ENCODE measurements around the gene CUL4B. TPM values are rescaled to one million over a fixed set of nuclear protein-coding genes. Genes with fewer than 3 reads are reported as not detected.

Gene CUL4B
- total and polyA plus RNA-seq, 2 experiments from 2014 or later, result 12.7 to 42.9 TPM

DNA sequence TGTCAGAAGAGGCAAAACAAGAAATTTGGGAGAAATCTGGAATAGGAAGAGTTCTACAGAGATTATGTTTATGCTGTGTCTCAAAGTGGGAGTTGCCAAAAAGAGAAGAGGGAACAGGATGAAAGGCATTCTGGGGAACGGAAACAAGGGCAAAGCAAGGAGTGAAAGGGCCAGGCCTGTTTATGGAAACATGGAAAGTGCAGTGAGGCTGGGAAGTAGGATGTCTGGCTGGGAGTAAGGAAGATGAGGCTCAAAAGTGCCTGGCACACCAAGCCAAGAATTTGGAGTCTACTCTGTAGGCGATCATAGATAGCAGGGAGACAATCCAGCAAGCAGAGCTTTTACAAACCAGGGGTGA lies 1.8 kb upstream of the CUL4B start:
- H3K36me3 Mint-ChIP-seq (ENCODE audit: low read depth), result peaks cover 4% of the 10 kb centered on the region; the same call in 2 of the 3 replicates
- H3K79me2 ChIP-seq (replicated peaks; ENCODE audit: insufficient read depth), result peaks cover 22% of the 10 kb centered on the region
- TF ChIP-seq STAT1 (IDR thresholded peaks at IDR 0.05; ENCODE audit: unreplicated experiment) (no peak), CREB1 (CRISPR knock-in tag; IDR thresholded peaks at IDR 0.05; ENCODE audit: low read depth) (no peak), EZH2 (IDR thresholded peaks at IDR 0.05; ENCODE audit: low read depth, unreplicated experiment) (no peak), POLR2AphosphoS5 (IDR thresholded peaks at IDR 0.05; ENCODE audit: low read depth) (no peak), ZNF331 (CRISPR knock-in tag; IDR thresholded peaks at IDR 0.05; ENCODE audit: low read depth) (no peak), ZNF114 (CRISPR knock-in tag; IDR thresholded peaks at IDR 0.05) (no peak), JUNB (IDR thresholded peaks at IDR 0.05; ENCODE audit: unreplicated experiment) (no peak)
- TF ChIP-seq, protein P1, sequence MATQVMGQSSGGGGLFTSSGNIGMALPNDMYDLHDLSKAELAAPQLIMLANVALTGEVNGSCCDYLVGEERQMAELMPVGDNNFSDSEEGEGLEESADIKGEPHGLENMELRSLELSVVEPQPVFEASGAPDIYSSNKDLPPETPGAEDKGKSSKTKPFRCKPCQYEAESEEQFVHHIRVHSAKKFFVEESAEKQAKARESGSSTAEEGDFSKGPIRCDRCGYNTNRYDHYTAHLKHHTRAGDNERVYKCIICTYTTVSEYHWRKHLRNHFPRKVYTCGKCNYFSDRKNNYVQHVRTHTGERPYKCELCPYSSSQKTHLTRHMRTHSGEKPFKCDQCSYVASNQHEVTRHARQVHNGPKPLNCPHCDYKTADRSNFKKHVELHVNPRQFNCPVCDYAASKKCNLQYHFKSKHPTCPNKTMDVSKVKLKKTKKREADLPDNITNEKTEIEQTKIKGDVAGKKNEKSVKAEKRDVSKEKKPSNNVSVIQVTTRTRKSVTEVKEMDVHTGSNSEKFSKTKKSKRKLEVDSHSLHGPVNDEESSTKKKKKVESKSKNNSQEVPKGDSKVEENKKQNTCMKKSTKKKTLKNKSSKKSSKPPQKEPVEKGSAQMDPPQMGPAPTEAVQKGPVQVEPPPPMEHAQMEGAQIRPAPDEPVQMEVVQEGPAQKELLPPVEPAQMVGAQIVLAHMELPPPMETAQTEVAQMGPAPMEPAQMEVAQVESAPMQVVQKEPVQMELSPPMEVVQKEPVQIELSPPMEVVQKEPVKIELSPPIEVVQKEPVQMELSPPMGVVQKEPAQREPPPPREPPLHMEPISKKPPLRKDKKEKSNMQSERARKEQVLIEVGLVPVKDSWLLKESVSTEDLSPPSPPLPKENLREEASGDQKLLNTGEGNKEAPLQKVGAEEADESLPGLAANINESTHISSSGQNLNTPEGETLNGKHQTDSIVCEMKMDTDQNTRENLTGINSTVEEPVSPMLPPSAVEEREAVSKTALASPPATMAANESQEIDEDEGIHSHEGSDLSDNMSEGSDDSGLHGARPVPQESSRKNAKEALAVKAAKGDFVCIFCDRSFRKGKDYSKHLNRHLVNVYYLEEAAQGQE (IDR thresholded peaks at IDR 0.05; ENCODE audit: unreplicated experiment), result no peak
- TF ChIP-seq, protein P2, sequence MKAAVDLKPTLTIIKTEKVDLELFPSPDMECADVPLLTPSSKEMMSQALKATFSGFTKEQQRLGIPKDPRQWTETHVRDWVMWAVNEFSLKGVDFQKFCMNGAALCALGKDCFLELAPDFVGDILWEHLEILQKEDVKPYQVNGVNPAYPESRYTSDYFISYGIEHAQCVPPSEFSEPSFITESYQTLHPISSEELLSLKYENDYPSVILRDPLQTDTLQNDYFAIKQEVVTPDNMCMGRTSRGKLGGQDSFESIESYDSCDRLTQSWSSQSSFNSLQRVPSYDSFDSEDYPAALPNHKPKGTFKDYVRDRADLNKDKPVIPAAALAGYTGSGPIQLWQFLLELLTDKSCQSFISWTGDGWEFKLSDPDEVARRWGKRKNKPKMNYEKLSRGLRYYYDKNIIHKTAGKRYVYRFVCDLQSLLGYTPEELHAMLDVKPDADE (IDR thresholded peaks at IDR 0.05), result no peak
- TF ChIP-seq, protein P3, sequence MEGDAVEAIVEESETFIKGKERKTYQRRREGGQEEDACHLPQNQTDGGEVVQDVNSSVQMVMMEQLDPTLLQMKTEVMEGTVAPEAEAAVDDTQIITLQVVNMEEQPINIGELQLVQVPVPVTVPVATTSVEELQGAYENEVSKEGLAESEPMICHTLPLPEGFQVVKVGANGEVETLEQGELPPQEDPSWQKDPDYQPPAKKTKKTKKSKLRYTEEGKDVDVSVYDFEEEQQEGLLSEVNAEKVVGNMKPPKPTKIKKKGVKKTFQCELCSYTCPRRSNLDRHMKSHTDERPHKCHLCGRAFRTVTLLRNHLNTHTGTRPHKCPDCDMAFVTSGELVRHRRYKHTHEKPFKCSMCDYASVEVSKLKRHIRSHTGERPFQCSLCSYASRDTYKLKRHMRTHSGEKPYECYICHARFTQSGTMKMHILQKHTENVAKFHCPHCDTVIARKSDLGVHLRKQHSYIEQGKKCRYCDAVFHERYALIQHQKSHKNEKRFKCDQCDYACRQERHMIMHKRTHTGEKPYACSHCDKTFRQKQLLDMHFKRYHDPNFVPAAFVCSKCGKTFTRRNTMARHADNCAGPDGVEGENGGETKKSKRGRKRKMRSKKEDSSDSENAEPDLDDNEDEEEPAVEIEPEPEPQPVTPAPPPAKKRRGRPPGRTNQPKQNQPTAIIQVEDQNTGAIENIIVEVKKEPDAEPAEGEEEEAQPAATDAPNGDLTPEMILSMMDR (conservative IDR thresholded peaks at IDR 0.05; ENCODE audit: low read depth in 2 of 2), result no peak
- peaks cover 3% of the 10 kb centered on the region for H3K27me3 Mint-ChIP-seq (ENCODE audit: insufficient read depth, low read depth, poor library complexity)
- DNase-seq (ENCODE audit: low spot score), result no peak
- 0 out of 3 replicates have a peak overlapping the region, but pooled peaks have one; percentile 92 for H3K4me3 Mint-ChIP-seq
- H3K4me2 ChIP-seq, result peak overlapping the region; percentile 78; the same call in 1 of the 2 replicates
- no peak for ATAC-seq
- H2AFZ ChIP-seq, result no peak overlapping the region
- no peak overlapping the region for H3K4me3 ChIP-seq
- no peaks in the 10 kb centered on the region for H3K27me3 ChIP-seq (ENCODE audit: insufficient read depth)
- H3K27ac Mint-ChIP-seq, result peak overlapping the region; percentile 2; the same call in 1 of the 2 replicates
- H3K9me2 ChIP-seq (ENCODE audit: insufficient read depth), result no peaks in the 10 kb centered on the region
- peaks cover 5% of the 10 kb centered on the region for H3K4me1 Mint-ChIP-seq
- no peaks in the 10 kb centered on the region for H3K36me3 ChIP-seq (ENCODE audit: insufficient read depth)
- H3F3A ChIP-seq (replicated peaks; ENCODE audit: low read depth), result no peaks in the 10 kb centered on the region
- peaks cover 6% of the 10 kb centered on the region for H3K4me1 ChIP-seq (ENCODE audit: insufficient read depth)
- H3K9me3 Mint-ChIP-seq, result no peaks in the 10 kb centered on the region
- H4K20me1 ChIP-seq (replicated peaks; ENCODE audit: insufficient read depth), result no peaks in the 10 kb centered on the region
- 0 out of 2 replicates have a peak overlapping the region, but pooled peaks have one; percentile 78 for H3K27ac ChIP-seq (ENCODE audit: low read depth)

All from GM23338 (cell line).